GM12878 (cell line): Measurements from ENCODE around the gene NCAM2. TPM values are rescaled to one million over a fixed set of nuclear protein-coding genes. Genes with fewer than 3 reads are reported as not detected.

Experiments
- ATAC-seq: fragments of 200-7000 bp; cut with Tn5 transposase; 3 replicates; pipeline ENCODE4 v1.9.1; 2020; ENCODE audit warnings: mild to moderate bottlenecking, moderate library complexity
- BruUV-seq: library from RNA; stranded (reverse); fragments of 400-500 nt; replicated peaks from 2 replicates; lab custom pipeline; 2021; lab: Mats Ljungman, UMichigan
- CTCF ChIA-PET: fragments of 300-600 bp; sonication (Branson Sonifier 250); formaldehyde crosslinking; extraction: SDS; loops from one replicate; lab custom pipeline; 2021; ENCODE audit warnings: inconsistent platforms; lab: Yijun Ruan, JAX
- POLR2A ChIA-PET: fragments of 350-600 bp; formaldehyde crosslinking; extraction: SDS; loops from one replicate; lab custom pipeline; 2021; ENCODE audit warnings: inconsistent platforms; lab: Charles Lee
- RAD21 ChIA-PET: fragments of 300-600 bp; sonication (Branson Sonifier 250); formaldehyde crosslinking; loops from one replicate; lab custom pipeline; 2023; ENCODE audit warnings: antibody characterized with exemption; ENCODE audit not compliant: unreplicated experiment; lab: Charles Lee
- SMC1A ChIA-PET: fragments of 300-600 bp; sonication (Branson Sonifier 250); formaldehyde crosslinking; loops from one replicate; lab custom pipeline; 2023; ENCODE audit not compliant: unreplicated experiment, uncharacterized antibody; lab: Charles Lee
- DNase-seq: peaks from one replicate; pipeline ENCODE4 v3.0.0-alpha.2; 2011; ENCODE audit warnings: low read depth, low spot score
- FAIRE-seq: peaks from 3 replicates; lab custom pipeline; 2011; peaks lifted over from hg19 to GRCh38; lab: Jason Lieb, UNC
- H2AFZ ChIP-seq: 2 replicates; pipeline ENCODE4 v1.6.0; 2011; ENCODE audit warnings: low read depth, low read length, control low read depth; ENCODE audit not compliant: control insufficient read depth
- H3K27ac ChIP-seq: 2 replicates; pipeline ENCODE4 v1.5.1; 2011; ENCODE audit warnings: control low read depth; ENCODE audit not compliant: control insufficient read depth, insufficient read depth
- H3K27me3 ChIP-seq, 2 experiments: replicated peaks in 1 of 2; 2 replicates each; pipeline versions ENCODE4 v1.6.0 to v1.6.1; 2011; ENCODE audit warnings: low read length in 1 of 2; ENCODE audit not compliant: control insufficient read depth in 2 of 2, insufficient read depth in 2 of 2
- H3K36me3 ChIP-seq, 2 experiments: 2 replicates each; pipeline ENCODE4 v1.5.1; 2011; ENCODE audit warnings: low read length in 1 of 2; ENCODE audit not compliant: control insufficient read depth in 2 of 2, insufficient read depth in 2 of 2
- H3K4me1 ChIP-seq: 2 replicates; pipeline ENCODE4 v1.6.1; 2011; ENCODE audit warnings: mild to moderate bottlenecking, low read length, moderate library complexity, mixed read lengths; ENCODE audit not compliant: control insufficient read depth, insufficient read depth
- H3K4me2 ChIP-seq: 2 replicates; pipeline ENCODE4 v1.6.0; 2011; ENCODE audit warnings: control low read depth; ENCODE audit not compliant: control insufficient read depth, insufficient read depth
- H3K4me3 ChIP-seq: fragments of 200-600 bp; sonication (generic); 2 replicates; pipeline ENCODE4 v1.5.1; 2016
- H3K79me2 ChIP-seq: 2 replicates; pipeline ENCODE4 v1.6.0; 2011; ENCODE audit warnings: low read length; ENCODE audit not compliant: control insufficient read depth, insufficient read depth
- H3K9ac ChIP-seq: 2 replicates; pipeline ENCODE4 v1.8.0; 2011; ENCODE audit warnings: low read length, control low read depth, mixed read lengths; ENCODE audit not compliant: control insufficient read depth, insufficient read depth
- H3K9me3 ChIP-seq: replicated peaks from 3 replicates; pipeline ENCODE4 v1.5.1; 2011; ENCODE audit warnings: mild to moderate bottlenecking, low read length; ENCODE audit not compliant: control insufficient read depth, insufficient read depth
- H4K20me1 ChIP-seq: 2 replicates; pipeline ENCODE4 v1.6.0; 2011; ENCODE audit not compliant: control insufficient read depth, insufficient read depth
- BMI1 ChIP-seq: fragments of 450-650 bp; IDR thresholded peaks from 2 replicates; pipeline ENCODE4 v1.6.1; 2016; ENCODE audit warnings: mild to moderate bottlenecking, moderate library complexity, borderline replicate concordance
- CBFB ChIP-seq: IDR thresholded peaks from 2 replicates; pipeline ENCODE4 v1.6.1; 2016; ENCODE audit warnings: antibody characterized with exemption, low read depth
- EP300 ChIP-seq, 2 experiments: fragments of 150-350 bp in 1 of 2; IDR thresholded peaks; 2 replicates each; pipeline ENCODE4 v1.6.1; 2011 to 2012; ENCODE audit warnings: low read depth in 2 of 2, low read length in 2 of 2, borderline replicate concordance in 1 of 2, improper control_type of control experiment in 1 of 2, inconsistent platforms in 1 of 2; ENCODE audit not compliant: control insufficient read depth in 1 of 2
- GABPA ChIP-seq: IDR thresholded peaks from 2 replicates; pipeline ENCODE4 v1.6.1; 2014; ENCODE audit warnings: antibody characterized with exemption, low read depth, mild to moderate bottlenecking, inconsistent platforms
- GATAD2B ChIP-seq: fragments of 450-650 bp; conservative IDR thresholded peaks from 2 replicates; pipeline ENCODE4 v1.6.1; 2017; ENCODE audit warnings: low read depth, mild to moderate bottlenecking, moderate library complexity
- HDAC6 ChIP-seq: fragments of 200-600 bp; sonication (generic); IDR thresholded peaks from one replicate; pipeline ENCODE4 v1.8.0; 2017; ENCODE audit warnings: antibody characterized with exemption; ENCODE audit not compliant: unreplicated experiment
- KLF5 ChIP-seq: fragments of 450-650 bp; IDR thresholded peaks from 2 replicates; pipeline ENCODE4 v1.6.1; 2014; ENCODE audit warnings: mild to moderate bottlenecking; ENCODE audit not compliant: partially characterized antibody
- MXI1 ChIP-seq: fragments of 150-350 bp; IDR thresholded peaks from 2 replicates; pipeline ENCODE4 v1.6.1; 2011; ENCODE audit warnings: low read depth, mild to moderate bottlenecking, inconsistent platforms, low read length, improper control_type of control experiment
- RAD21 ChIP-seq: IDR thresholded peaks from 2 replicates; pipeline ENCODE4 v1.6.1; 2011; ENCODE audit warnings: mild to moderate bottlenecking, low read depth, low read length, moderate library complexity; ENCODE audit not compliant: insufficient read depth
- SREBF2 ChIP-seq: IDR thresholded peaks from 2 replicates; pipeline ENCODE4 v1.6.1; 2012; ENCODE audit warnings: mild to moderate bottlenecking, low read length
- SRF ChIP-seq, 2 experiments: IDR thresholded peaks; 2 replicates each; pipeline ENCODE4 v1.6.1; 2011; ENCODE audit warnings: low read depth in 2 of 2, low read length in 2 of 2, mild to moderate bottlenecking in 1 of 2, moderate library complexity in 1 of 2
- SUZ12 ChIP-seq: fragments of 200-600 bp; sonication (generic); IDR thresholded peaks from one replicate; pipeline ENCODE4 v1.6.1; 2018; ENCODE audit warnings: antibody characterized with exemption, mild to moderate bottlenecking; ENCODE audit not compliant: unreplicated experiment
- ZNF217 ChIP-seq: fragments of 450-650 bp; IDR thresholded peaks from 2 replicates; pipeline ENCODE4 v1.6.1; 2017; ENCODE audit warnings: antibody characterized with exemption, mild to moderate bottlenecking
- ZNF24 ChIP-seq: fragments of 450-650 bp; IDR thresholded peaks from 2 replicates; pipeline ENCODE4 v1.6.1; 2017; ENCODE audit warnings: antibody characterized with exemption, mild to moderate bottlenecking
- WGBS: methylation state at CpG from one replicate; pipeline ENCODE4 v1.1.6; 2016; ENCODE audit warnings: low lambda C conversion rate; ENCODE audit not compliant: insufficient replicate concordance, insufficient coverage; ENCODE audit errors: missing lambda C conversion rate; 5-methylcytosine and 5-hydroxymethylcytosine counted together
- in situ Hi-C: fragments of 300-500 bp; cut with MboI; formaldehyde crosslinking; loops from 9 replicates; pipeline ENCODE4 v1.14.3; 2018; ENCODE audit warnings: mixed read lengths
- intact Hi-C: fragments of 100-400 bp; cut with micrococcal nuclease; formaldehyde crosslinking; loops from one replicate; pipeline ENCODE4 v1.14.2; 2022; ENCODE audit not compliant: unreplicated experiment
- polyA plus RNA-seq, 11 experiments: library from polyadenylated mRNA; depleted of rRNA in 4 of 11; unstranded in 6 of 11; stranded (reverse) in 5 of 11; fragments of >200 nt; fragmentation: Nextera tagmentation in 4 of 11; fragmentation: Illumina TruSeq in 1 of 11; extraction: Ambion mirVana in 4 of 11; extraction: Trizol in 1 of 11; gene quantifications; 1 replicate in 1 of 11; 2 replicates in 10 of 11; pipeline versions ENCODE4 v1.2.1 to v1.2.3, GENCODE V29; 2011 to 2016; ENCODE audit warnings: inconsistent platforms in 2 of 11, missing spikeins in 2 of 11, low read depth in 1 of 11
- total RNA-seq, 4 experiments: library from RNA; depleted of rRNA in 3 of 4; stranded (reverse); fragments of >200 nt in 3 of 4; fragmentation: Illumina TruSeq in 1 of 4; extraction: Trizol in 1 of 4; gene quantifications; 2 replicates each; pipeline versions ENCODE4 v1.2.1 to v1.2.3, GENCODE V29; 2013 to 2021
- TF ChIP-seq, protein P1 (sequence below): fragments of 450-650 bp; conservative IDR thresholded peaks from 2 replicates; pipeline ENCODE4 v1.6.1; 2017; ENCODE audit warnings: mild to moderate bottlenecking, moderate library complexity
- TF ChIP-seq, protein P2 (sequence below): IDR thresholded peaks from 2 replicates; pipeline ENCODE4 v1.6.1; 2011; ENCODE audit warnings: mild to moderate bottlenecking, low read depth, low read length, moderate library complexity; ENCODE audit not compliant: insufficient replicate concordance
- TF ChIP-seq, protein P3 (sequence below): fragments of 450-650 bp; IDR thresholded peaks from 2 replicates; pipeline ENCODE4 v1.6.1; 2017; ENCODE audit warnings: antibody characterized with exemption, mild to moderate bottlenecking, moderate library complexity
- TF ChIP-seq, protein P4 (sequence below): fragments of 450-650 bp; IDR thresholded peaks from 2 replicates; pipeline ENCODE4 v1.6.1; 2017; ENCODE audit warnings: low read depth, mild to moderate bottlenecking, moderate library complexity

NCAM2 gene
- total and polyA plus RNA-seq, 10 of the 15 experiments (the other 5 are each of a cell fraction or from before 2014, with no cell fraction given), result 0.23 to 0.27 TPM; not detected in 8

DNA sequence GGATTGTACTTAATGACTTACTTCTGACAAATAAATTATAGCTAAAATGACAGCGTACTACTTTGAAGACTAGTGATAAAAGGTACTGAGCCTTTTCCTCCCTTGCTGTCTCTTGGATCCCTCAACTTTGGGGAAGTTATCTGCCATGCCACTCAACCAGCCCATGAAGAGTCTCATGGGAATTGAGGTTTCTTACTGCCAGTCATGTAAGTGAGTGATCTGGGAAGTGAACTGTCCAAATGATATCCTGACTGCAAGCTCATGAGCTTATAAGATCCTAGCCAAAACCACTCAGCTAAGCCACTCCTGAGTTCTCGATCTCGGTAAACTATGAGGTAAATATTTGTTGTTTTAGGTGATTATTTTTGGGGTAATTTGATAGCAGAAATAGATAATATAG lies 247.8 kb downstream of the NCAM2 start:
- no peak for DNase-seq
- in situ Hi-C loops, result no loop called here
- ChIA-PET CTCF (no interaction called here), SMC1A (no interaction called here), POLR2A (no interaction called here), RAD21 (no interaction called here)
- intact Hi-C loops, result no loop called here
- no peak for ATAC-seq
- BruUV-seq, result no TSS peak
- H3K4me3 ChIP-seq, result no peak overlapping the region
- H3K4me2 ChIP-seq, result no peak overlapping the region
- no peaks in the 10 kb centered on the region for H4K20me1 ChIP-seq
- H3K27ac ChIP-seq, result no peak overlapping the region
- 0% methylated on average over 3 of the region's 3 CpGs for WGBS
- no peaks in the 10 kb centered on the region for H3K9me3 ChIP-seq
- no peaks in the 10 kb centered on the region for H3K4me1 ChIP-seq
- H3K36me3 ChIP-seq, result no peaks in the 10 kb centered on the region
- FAIRE-seq, result no peak
- H3K79me2 ChIP-seq, result no peaks in the 10 kb centered on the region
- H3K9ac ChIP-seq, result no peak overlapping the region
- no peaks in the 10 kb centered on the region for H3K27me3 ChIP-seq
- H2AFZ ChIP-seq, result no peak overlapping the region
- TF ChIP-seq HDAC6, result no peak
- TF ChIP-seq, protein P1, sequence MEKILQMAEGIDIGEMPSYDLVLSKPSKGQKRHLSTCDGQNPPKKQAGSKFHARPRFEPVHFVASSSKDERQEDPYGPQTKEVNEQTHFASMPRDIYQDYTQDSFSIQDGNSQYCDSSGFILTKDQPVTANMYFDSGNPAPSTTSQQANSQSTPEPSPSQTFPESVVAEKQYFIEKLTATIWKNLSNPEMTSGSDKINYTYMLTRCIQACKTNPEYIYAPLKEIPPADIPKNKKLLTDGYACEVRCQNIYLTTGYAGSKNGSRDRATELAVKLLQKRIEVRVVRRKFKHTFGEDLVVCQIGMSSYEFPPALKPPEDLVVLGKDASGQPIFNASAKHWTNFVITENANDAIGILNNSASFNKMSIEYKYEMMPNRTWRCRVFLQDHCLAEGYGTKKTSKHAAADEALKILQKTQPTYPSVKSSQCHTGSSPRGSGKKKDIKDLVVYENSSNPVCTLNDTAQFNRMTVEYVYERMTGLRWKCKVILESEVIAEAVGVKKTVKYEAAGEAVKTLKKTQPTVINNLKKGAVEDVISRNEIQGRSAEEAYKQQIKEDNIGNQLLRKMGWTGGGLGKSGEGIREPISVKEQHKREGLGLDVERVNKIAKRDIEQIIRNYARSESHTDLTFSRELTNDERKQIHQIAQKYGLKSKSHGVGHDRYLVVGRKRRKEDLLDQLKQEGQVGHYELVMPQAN, result no peak
- TF ChIP-seq ZNF217, result no peak
- TF ChIP-seq CBFB, result no peak
- no peak for TF ChIP-seq ZNF24
- TF ChIP-seq, protein P2, sequence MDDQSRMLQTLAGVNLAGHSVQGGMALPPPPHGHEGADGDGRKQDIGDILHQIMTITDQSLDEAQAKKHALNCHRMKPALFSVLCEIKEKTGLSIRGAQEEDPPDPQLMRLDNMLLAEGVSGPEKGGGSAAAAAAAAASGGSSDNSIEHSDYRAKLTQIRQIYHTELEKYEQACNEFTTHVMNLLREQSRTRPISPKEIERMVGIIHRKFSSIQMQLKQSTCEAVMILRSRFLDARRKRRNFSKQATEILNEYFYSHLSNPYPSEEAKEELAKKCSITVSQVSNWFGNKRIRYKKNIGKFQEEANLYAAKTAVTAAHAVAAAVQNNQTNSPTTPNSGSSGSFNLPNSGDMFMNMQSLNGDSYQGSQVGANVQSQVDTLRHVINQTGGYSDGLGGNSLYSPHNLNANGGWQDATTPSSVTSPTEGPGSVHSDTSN, result no peak
- no peak for TF ChIP-seq MXI1
- TF ChIP-seq EP300 (IDR thresholded peaks at IDR 0.05; ENCODE audit: borderline replicate concordance in 1 of 2, control insufficient read depth in 1 of 2, low read depth in 2 of 2, low read length in 2 of 2), result no peak
- no peak for TF ChIP-seq BMI1
- TF ChIP-seq SUZ12, result no peak
- no peak for TF ChIP-seq RAD21
- TF ChIP-seq SRF (IDR thresholded peaks at IDR 0.05; ENCODE audit: low read depth in 2 of 2, low read length in 2 of 2), result no peak
- TF ChIP-seq GABPA, result no peak
- TF ChIP-seq, protein P3, sequence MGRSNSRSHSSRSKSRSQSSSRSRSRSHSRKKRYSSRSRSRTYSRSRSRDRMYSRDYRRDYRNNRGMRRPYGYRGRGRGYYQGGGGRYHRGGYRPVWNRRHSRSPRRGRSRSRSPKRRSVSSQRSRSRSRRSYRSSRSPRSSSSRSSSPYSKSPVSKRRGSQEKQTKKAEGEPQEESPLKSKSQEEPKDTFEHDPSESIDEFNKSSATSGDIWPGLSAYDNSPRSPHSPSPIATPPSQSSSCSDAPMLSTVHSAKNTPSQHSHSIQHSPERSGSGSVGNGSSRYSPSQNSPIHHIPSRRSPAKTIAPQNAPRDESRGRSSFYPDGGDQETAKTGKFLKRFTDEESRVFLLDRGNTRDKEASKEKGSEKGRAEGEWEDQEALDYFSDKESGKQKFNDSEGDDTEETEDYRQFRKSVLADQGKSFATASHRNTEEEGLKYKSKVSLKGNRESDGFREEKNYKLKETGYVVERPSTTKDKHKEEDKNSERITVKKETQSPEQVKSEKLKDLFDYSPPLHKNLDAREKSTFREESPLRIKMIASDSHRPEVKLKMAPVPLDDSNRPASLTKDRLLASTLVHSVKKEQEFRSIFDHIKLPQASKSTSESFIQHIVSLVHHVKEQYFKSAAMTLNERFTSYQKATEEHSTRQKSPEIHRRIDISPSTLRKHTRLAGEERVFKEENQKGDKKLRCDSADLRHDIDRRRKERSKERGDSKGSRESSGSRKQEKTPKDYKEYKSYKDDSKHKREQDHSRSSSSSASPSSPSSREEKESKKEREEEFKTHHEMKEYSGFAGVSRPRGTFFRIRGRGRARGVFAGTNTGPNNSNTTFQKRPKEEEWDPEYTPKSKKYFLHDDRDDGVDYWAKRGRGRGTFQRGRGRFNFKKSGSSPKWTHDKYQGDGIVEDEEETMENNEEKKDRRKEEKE, result no peak
- TF ChIP-seq KLF5, result no peak
- TF ChIP-seq, protein P4, sequence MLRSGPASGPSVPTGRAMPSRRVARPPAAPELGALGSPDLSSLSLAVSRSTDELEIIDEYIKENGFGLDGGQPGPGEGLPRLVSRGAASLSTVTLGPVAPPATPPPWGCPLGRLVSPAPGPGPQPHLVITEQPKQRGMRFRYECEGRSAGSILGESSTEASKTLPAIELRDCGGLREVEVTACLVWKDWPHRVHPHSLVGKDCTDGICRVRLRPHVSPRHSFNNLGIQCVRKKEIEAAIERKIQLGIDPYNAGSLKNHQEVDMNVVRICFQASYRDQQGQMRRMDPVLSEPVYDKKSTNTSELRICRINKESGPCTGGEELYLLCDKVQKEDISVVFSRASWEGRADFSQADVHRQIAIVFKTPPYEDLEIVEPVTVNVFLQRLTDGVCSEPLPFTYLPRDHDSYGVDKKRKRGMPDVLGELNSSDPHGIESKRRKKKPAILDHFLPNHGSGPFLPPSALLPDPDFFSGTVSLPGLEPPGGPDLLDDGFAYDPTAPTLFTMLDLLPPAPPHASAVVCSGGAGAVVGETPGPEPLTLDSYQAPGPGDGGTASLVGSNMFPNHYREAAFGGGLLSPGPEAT, result no peak
- no peak for TF ChIP-seq GATAD2B
- no peak for TF ChIP-seq SREBF2
